HEK293 (cell line): ENCODE measurements around the gene PSMF1.

ENCODE experiments used
- CTCF ChIA-PET: fragments of 350-600 bp; formaldehyde crosslinking; extraction: SDS; loops from one replicate; lab custom pipeline; 2021; ENCODE audit warnings: antibody characterized with exemption; lab: Yijun Ruan, JAX
- POLR2A ChIA-PET: fragments of 300-600 bp; formaldehyde crosslinking; extraction: SDS; loops from one replicate; lab custom pipeline; 2020; ENCODE audit warnings: antibody characterized with exemption, inconsistent platforms; lab: Yijun Ruan, JAX
- H3K27ac ChIP-seq: fragments of 200-500 bp; sonication (Bioruptor generic); 2 replicates; pipeline ENCODE4 v1.5.1; 2014; ENCODE audit warnings: low read depth, low read length, control low read depth, inconsistent platforms; ENCODE audit errors: extremely low read depth
- H3K36me3 ChIP-seq, 2 experiments: fragments of 200-500 bp in 1 of 2; sonication (Bioruptor generic) in 1 of 2; 1 replicate in 1 of 2; 2 replicates in 1 of 2; pipeline ENCODE4 v1.5.1; 2014 to 2017; ENCODE audit warnings: inconsistent platforms in 2 of 2, low read length in 2 of 2; ENCODE audit not compliant: control insufficient read depth in 2 of 2, insufficient read depth in 1 of 2
- H3K4me1 ChIP-seq: fragments of 200-500 bp; sonication (Bioruptor generic); 2 replicates; pipeline ENCODE4 v1.5.1; 2014; ENCODE audit warnings: mild to moderate bottlenecking, low read length, inconsistent platforms; ENCODE audit not compliant: control insufficient read depth, insufficient read depth
- H3K4me3 ChIP-seq: 2 replicates; pipeline ENCODE4 v1.5.1; 2011; ENCODE audit warnings: low read depth, mild to moderate bottlenecking, control low read depth, low read length, moderate library complexity
- H3K9me3 ChIP-seq: fragments of 200-500 bp; sonication (Bioruptor generic); 2 replicates; pipeline ENCODE4 v1.5.1; 2014; ENCODE audit warnings: low read depth, low read length, inconsistent platforms; ENCODE audit not compliant: control insufficient read depth, insufficient read depth
- FEZF1 ChIP-seq: fragments of 450-650 bp; formaldehyde crosslinking; IDR thresholded peaks from 2 replicates; pipeline ENCODE4 v1.5.1; 2016; ENCODE audit warnings: missing biosample characterization, missing genetic modification characterization
- GFI1B ChIP-seq: fragments of 450-650 bp; formaldehyde crosslinking; IDR thresholded peaks from 2 replicates; pipeline ENCODE4 v1.5.1; 2016; ENCODE audit warnings: missing biosample characterization, missing genetic modification characterization
- GLI2 ChIP-seq: fragments of 450-650 bp; formaldehyde crosslinking; IDR thresholded peaks from 2 replicates; pipeline ENCODE4; 2017; ENCODE audit warnings: missing biosample characterization, missing genetic modification characterization, low read depth, borderline replicate concordance
- GLI4 ChIP-seq: fragments of 450-650 bp; formaldehyde crosslinking; IDR thresholded peaks from 2 replicates; pipeline ENCODE4 v1.5.1; 2016; ENCODE audit warnings: missing biosample characterization, missing genetic modification characterization
- KLF16 ChIP-seq: fragments of 450-650 bp; formaldehyde crosslinking; IDR thresholded peaks from 2 replicates; pipeline ENCODE4 v1.5.1; 2017; ENCODE audit warnings: missing biosample characterization, missing genetic modification characterization
- MEIS1 ChIP-seq: sonication (generic); formaldehyde crosslinking; IDR thresholded peaks from 2 replicates; pipeline ENCODE4 v1.8.1; 2022; ENCODE audit warnings: missing genetic modification reagents, mild to moderate bottlenecking, borderline replicate concordance
- SP3 ChIP-seq: fragments of 450-650 bp; formaldehyde crosslinking; IDR thresholded peaks from 2 replicates; pipeline ENCODE4 v1.5.1; 2016; ENCODE audit warnings: missing biosample characterization, missing genetic modification characterization
- ZFHX2 ChIP-seq: fragments of 450-650 bp; formaldehyde crosslinking; conservative IDR thresholded peaks from 2 replicates; pipeline ENCODE4 v1.5.1; 2016; ENCODE audit warnings: missing biosample characterization, missing genetic modification characterization
- ZNF133 ChIP-seq: fragments of 450-650 bp; formaldehyde crosslinking; IDR thresholded peaks from 2 replicates; pipeline ENCODE4 v1.5.1; 2016; ENCODE audit warnings: missing biosample characterization, missing genetic modification characterization
- ZNF146 ChIP-seq: fragments of 450-650 bp; formaldehyde crosslinking; IDR thresholded peaks from 2 replicates; pipeline ENCODE4 v1.5.1; 2016; ENCODE audit warnings: missing biosample characterization, missing genetic modification characterization
- ZNF155 ChIP-seq: fragments of 450-650 bp; formaldehyde crosslinking; IDR thresholded peaks from 2 replicates; pipeline ENCODE4 v1.5.1; 2016; ENCODE audit warnings: missing biosample characterization, missing genetic modification characterization
- ZNF24 ChIP-seq: fragments of 450-650 bp; formaldehyde crosslinking; IDR thresholded peaks from 2 replicates; pipeline ENCODE4 v1.5.1; 2016; ENCODE audit warnings: missing biosample characterization, missing genetic modification characterization
- ZNF341 ChIP-seq: fragments of 450-650 bp; formaldehyde crosslinking; IDR thresholded peaks from 2 replicates; pipeline ENCODE4; 2016; ENCODE audit warnings: low read depth, missing biosample characterization, missing genetic modification characterization
- ZNF354C ChIP-seq: fragments of 450-650 bp; formaldehyde crosslinking; IDR thresholded peaks from 2 replicates; pipeline ENCODE4 v1.5.1; 2016; ENCODE audit warnings: missing biosample characterization, missing genetic modification characterization, low read depth, borderline replicate concordance
- ZNF366 ChIP-seq: fragments of 450-650 bp; formaldehyde crosslinking; conservative IDR thresholded peaks from 2 replicates; pipeline ENCODE4 v1.5.1; 2016; ENCODE audit warnings: missing biosample characterization, missing genetic modification characterization
- ZNF510 ChIP-seq: fragments of 450-650 bp; formaldehyde crosslinking; IDR thresholded peaks from 2 replicates; pipeline ENCODE4 v1.5.1; 2018; ENCODE audit warnings: mild to moderate bottlenecking, missing genetic modification characterization, missing biosample characterization; ENCODE audit not compliant: insufficient replicate concordance
- ZNF561 ChIP-seq: fragments of 450-650 bp; IDR thresholded peaks from 2 replicates; pipeline ENCODE4 v1.5.1; 2018; ENCODE audit warnings: missing biosample characterization, missing genetic modification characterization, borderline replicate concordance
- ZNF624 ChIP-seq: fragments of 450-650 bp; formaldehyde crosslinking; IDR thresholded peaks from 2 replicates; pipeline ENCODE4 v1.5.1; 2017; ENCODE audit warnings: missing biosample characterization, missing genetic modification characterization
- ZNF747 ChIP-seq: fragments of 450-650 bp; formaldehyde crosslinking; IDR thresholded peaks from 2 replicates; pipeline ENCODE4 v1.5.1; 2016; ENCODE audit warnings: missing biosample characterization, missing genetic modification characterization
- ZNF777 ChIP-seq: fragments of 450-650 bp; formaldehyde crosslinking; IDR thresholded peaks from 2 replicates; pipeline ENCODE4 v1.5.1; 2017; ENCODE audit warnings: missing biosample characterization, missing genetic modification characterization, borderline replicate concordance
- TF ChIP-seq, protein P1 (sequence below): fragments of 450-650 bp; formaldehyde crosslinking; IDR thresholded peaks from 2 replicates; pipeline ENCODE4 v1.5.1; 2016; ENCODE audit warnings: missing biosample characterization, missing genetic modification characterization
- TF ChIP-seq, protein P2 (sequence below): fragments of 450-650 bp; IDR thresholded peaks from 2 replicates; pipeline ENCODE4 v1.5.1; 2018; ENCODE audit warnings: missing biosample characterization, missing genetic modification characterization
- TF ChIP-seq, protein P3 (sequence below): fragments of 450-650 bp; formaldehyde crosslinking; IDR thresholded peaks from 2 replicates; pipeline ENCODE4 v1.5.1; 2016; ENCODE audit warnings: missing biosample characterization, missing genetic modification characterization
- TF ChIP-seq, protein P4 (sequence below): fragments of 450-650 bp; formaldehyde crosslinking; optimal IDR thresholded peaks from 2 replicates; pipeline ENCODE3; 2016; ENCODE audit warnings: missing biosample characterization, mild to moderate bottlenecking, missing genetic modification characterization
- TF ChIP-seq, protein P5 (sequence below): fragments of 450-650 bp; formaldehyde crosslinking; IDR thresholded peaks from 2 replicates; pipeline ENCODE4 v1.5.1; 2016; ENCODE audit warnings: missing biosample characterization, missing genetic modification characterization

PSMF1 gene

DNA sequence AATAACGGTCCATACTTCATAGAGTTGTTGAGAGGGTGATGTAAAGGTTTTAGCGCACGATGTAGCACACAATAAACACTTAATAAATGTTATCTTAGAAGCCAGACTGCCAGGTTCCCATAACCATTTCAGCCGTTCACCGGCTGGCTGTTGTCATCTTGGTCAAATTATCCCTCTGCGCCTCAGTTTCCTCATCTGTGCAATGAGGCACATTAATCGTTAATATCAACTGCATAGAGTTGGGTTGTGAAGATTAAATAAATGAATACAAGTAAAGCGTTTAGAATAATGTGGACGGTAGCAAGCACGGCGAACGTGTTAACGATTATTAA lies 432 bp upstream of the PSMF1 start:
- no peaks in the 10 kb centered on the region for H3K9me3 ChIP-seq
- ChIA-PET CTCF (interaction anchor here (1.9 kb wide), 1 partner anchor 10 kb away, joined by 17 read pairs; no protein-coding TSS in a partner anchor), POLR2A (no interaction called here)
- peaks cover 34% of the 10 kb centered on the region for H3K4me1 ChIP-seq
- peak overlapping the region; percentile 96 for H3K4me3 ChIP-seq
- TF ChIP-seq ZNF561 (tag by site-specific recombination) (no peak), ZNF777 (tag by site-specific recombination) (no peak), ZNF133 (tag by site-specific recombination) (no peak), SP3 (tag by site-specific recombination) (no peak), ZNF510 (tag by site-specific recombination) (no peak), ZNF155 (tag by site-specific recombination) (no peak), ZNF341 (no peak), ZNF24 (tag by site-specific recombination) (no peak), GFI1B (tag by site-specific recombination) (no peak), GLI4 (tag by site-specific recombination) (no peak), ZNF366 (tag by site-specific recombination) (no peak)
- TF ChIP-seq, protein P1, sequence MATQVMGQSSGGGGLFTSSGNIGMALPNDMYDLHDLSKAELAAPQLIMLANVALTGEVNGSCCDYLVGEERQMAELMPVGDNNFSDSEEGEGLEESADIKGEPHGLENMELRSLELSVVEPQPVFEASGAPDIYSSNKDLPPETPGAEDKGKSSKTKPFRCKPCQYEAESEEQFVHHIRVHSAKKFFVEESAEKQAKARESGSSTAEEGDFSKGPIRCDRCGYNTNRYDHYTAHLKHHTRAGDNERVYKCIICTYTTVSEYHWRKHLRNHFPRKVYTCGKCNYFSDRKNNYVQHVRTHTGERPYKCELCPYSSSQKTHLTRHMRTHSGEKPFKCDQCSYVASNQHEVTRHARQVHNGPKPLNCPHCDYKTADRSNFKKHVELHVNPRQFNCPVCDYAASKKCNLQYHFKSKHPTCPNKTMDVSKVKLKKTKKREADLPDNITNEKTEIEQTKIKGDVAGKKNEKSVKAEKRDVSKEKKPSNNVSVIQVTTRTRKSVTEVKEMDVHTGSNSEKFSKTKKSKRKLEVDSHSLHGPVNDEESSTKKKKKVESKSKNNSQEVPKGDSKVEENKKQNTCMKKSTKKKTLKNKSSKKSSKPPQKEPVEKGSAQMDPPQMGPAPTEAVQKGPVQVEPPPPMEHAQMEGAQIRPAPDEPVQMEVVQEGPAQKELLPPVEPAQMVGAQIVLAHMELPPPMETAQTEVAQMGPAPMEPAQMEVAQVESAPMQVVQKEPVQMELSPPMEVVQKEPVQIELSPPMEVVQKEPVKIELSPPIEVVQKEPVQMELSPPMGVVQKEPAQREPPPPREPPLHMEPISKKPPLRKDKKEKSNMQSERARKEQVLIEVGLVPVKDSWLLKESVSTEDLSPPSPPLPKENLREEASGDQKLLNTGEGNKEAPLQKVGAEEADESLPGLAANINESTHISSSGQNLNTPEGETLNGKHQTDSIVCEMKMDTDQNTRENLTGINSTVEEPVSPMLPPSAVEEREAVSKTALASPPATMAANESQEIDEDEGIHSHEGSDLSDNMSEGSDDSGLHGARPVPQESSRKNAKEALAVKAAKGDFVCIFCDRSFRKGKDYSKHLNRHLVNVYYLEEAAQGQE (tag by site-specific recombination): no peak
- TF ChIP-seq, protein P2, sequence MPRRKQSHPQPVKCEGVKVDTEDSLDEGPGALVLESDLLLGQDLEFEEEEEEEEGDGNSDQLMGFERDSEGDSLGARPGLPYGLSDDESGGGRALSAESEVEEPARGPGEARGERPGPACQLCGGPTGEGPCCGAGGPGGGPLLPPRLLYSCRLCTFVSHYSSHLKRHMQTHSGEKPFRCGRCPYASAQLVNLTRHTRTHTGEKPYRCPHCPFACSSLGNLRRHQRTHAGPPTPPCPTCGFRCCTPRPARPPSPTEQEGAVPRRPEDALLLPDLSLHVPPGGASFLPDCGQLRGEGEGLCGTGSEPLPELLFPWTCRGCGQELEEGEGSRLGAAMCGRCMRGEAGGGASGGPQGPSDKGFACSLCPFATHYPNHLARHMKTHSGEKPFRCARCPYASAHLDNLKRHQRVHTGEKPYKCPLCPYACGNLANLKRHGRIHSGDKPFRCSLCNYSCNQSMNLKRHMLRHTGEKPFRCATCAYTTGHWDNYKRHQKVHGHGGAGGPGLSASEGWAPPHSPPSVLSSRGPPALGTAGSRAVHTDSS (tag by site-specific recombination): no peak; the same call in 1 of the 2 replicates
- TF ChIP-seq, protein P3, sequence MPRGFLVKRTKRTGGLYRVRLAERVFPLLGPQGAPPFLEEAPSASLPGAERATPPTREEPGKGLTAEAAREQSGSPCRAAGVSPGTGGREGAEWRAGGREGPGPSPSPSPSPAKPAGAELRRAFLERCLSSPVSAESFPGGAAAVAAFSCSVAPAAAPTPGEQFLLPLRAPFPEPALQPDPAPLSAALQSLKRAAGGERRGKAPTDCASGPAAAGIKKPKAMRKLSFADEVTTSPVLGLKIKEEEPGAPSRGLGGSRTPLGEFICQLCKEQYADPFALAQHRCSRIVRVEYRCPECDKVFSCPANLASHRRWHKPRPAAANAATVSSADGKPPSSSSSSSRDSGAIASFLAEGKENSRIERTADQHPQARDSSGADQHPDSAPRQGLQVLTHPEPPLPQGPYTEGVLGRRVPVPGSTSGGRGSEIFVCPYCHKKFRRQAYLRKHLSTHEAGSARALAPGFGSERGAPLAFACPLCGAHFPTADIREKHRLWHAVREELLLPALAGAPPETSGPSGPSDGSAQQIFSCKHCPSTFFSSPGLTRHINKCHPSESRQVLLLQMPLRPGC: no peak
- TF ChIP-seq, protein P4, sequence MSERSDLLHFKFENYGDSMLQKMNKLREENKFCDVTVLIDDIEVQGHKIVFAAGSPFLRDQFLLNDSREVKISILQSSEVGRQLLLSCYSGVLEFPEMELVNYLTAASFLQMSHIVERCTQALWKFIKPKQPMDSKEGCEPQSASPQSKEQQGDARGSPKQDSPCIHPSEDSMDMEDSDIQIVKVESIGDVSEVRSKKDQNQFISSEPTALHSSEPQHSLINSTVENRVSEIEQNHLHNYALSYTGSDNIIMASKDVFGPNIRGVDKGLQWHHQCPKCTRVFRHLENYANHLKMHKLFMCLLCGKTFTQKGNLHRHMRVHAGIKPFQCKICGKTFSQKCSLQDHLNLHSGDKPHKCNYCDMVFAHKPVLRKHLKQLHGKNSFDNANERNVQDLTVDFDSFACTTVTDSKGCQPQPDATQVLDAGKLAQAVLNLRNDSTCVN: no peak
- peak overlapping the region; percentile 43; the same call in 1 of the 2 replicates for H3K27ac ChIP-seq
- H3K36me3 ChIP-seq: peaks cover 12 to 18% of the 10 kb centered on the region in 2 experiments; a peak in 2 of 3 replicates

DNA sequence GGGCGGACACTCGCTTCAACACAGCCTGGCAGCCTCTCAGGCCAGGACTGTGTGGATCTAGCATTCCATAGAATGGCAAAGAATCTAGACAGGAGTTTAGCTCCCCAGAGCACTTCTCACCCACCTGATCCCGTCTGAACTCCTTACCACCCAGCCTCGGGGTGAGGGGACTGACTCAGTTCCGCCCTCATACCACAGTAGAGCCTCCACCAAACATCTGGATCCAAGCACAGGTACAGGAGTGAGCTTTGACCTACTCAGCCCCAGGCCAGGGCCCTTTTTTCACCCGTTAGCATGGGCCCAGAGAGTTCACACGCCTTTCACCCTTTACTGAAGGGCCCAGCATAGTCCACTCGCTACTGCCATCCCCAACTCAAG lies 715 bp downstream of the PSMF1 start:
- H3K36me3 ChIP-seq: peaks cover 19 to 27% of the 10 kb centered on the region in 2 experiments
- H3K4me3 ChIP-seq: peak overlapping the region; percentile 96
- ChIA-PET POLR2A (no interaction called here), CTCF (interaction anchor here (0.7 to 3.5 kb wide), 4 partner anchors 10 to 163 kb away, joined by 3 to 16 read pairs (median 6); no protein-coding TSS in a partner anchor)
- H3K9me3 ChIP-seq: no peaks in the 10 kb centered on the region
- H3K4me1 ChIP-seq: peaks cover 37% of the 10 kb centered on the region
- H3K27ac ChIP-seq: peak overlapping the region; percentile 76; the same call in 1 of the 2 replicates
- TF ChIP-seq ZNF354C (no peak), ZNF146 (no peak), ZFHX2 (tag by site-specific recombination) (no peak), GLI2 (tag by site-specific recombination) (no peak), ZNF624 (tag by site-specific recombination) (no peak), MEIS1 (no peak), FEZF1 (tag by site-specific recombination) (no peak), ZNF747 (tag by site-specific recombination) (no peak), KLF16 (no peak)
- TF ChIP-seq, protein P5, sequence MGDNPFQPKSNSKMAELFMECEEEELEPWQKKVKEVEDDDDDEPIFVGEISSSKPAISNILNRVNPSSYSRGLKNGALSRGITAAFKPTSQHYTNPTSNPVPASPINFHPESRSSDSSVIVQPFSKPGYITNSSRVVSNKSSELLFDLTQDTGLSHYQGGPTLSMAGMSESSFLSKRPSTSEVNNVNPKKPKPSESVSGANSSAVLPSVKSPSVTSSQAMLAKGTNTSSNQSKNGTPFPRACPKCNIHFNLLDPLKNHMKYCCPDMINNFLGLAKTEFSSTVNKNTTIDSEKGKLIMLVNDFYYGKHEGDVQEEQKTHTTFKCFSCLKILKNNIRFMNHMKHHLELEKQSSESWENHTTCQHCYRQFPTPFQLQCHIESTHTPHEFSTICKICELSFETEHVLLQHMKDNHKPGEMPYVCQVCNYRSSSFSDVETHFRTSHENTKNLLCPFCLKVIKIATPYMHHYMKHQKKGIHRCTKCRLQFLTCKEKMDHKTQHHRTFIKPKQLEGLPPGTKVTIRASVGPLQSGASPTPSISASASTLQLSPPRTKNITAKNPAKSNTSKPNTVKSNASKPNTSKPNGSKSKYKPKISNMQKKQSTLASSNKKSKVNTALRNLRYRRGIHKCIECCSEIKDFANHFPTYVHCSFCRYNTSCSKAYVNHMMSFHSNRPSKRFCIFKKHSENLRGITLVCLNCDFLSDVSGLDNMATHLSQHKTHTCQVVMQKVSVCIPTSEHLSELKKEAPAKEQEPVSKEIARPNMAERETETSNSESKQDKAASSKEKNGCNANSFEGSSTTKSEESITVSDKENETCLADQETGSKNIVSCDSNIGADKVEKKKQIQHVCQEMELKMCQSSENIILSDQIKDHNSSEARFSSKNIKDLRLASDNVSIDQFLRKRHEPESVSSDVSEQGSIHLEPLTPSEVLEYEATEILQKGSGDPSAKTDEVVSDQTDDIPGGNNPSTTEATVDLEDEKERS (tag by site-specific recombination): no peak
